H1 (cell line): ENCODE measurements around the gene ZMPSTE24. TPM values are rescaled to one million over a fixed set of nuclear protein-coding genes. Genes with fewer than 3 reads are reported as not detected.
A peak's percentile ranks its signal among the peaks of the same experiment; 100 is the strongest.

ENCODE experiments used
- CTCF ChIA-PET: fragments of 300-600 bp; sonication (Branson Sonifier 250); formaldehyde crosslinking; loops from one replicate; lab custom pipeline; 2021; ENCODE audit not compliant: partially characterized antibody; lab: Charles Lee
- POLR2A ChIA-PET: fragments of 300-600 bp; sonication (Branson Sonifier 250); formaldehyde crosslinking; loops from one replicate; lab custom pipeline; 2021; ENCODE audit warnings: inconsistent platforms; ENCODE audit not compliant: partially characterized antibody; lab: Charles Lee
- DNase-seq, 2 experiments: peaks; one replicate each; pipeline versions ENCODE4 v3.0.0 to v3.0.0-alpha.2; 2010 to 2022; ENCODE audit warnings: low spot score in 2 of 2, low read depth in 1 of 2, mixed read lengths in 1 of 2
- FAIRE-seq: peaks from 2 replicates; lab custom pipeline; 2011; peaks lifted over from hg19 to GRCh38; lab: Jason Lieb, UNC
- H2AFZ ChIP-seq: 2 replicates; pipeline ENCODE4 v1.8.1; 2012; ENCODE audit warnings: low read length, inconsistent platforms
- H2AK5ac ChIP-seq: 2 replicates; pipeline ENCODE4 v1.6.1; 2013; ENCODE audit warnings: low read depth, low read length
- H2BK120ac ChIP-seq: replicated peaks from 2 replicates; pipeline ENCODE3; 2013; ENCODE audit warnings: low read depth, low read length, inconsistent platforms
- H2BK12ac ChIP-seq: 2 replicates; pipeline ENCODE4 v1.6.1; 2013; ENCODE audit warnings: low read depth, low read length
- H2BK15ac ChIP-seq: 2 replicates; pipeline ENCODE4 v1.6.1; 2013; ENCODE audit warnings: low read length
- H2BK20ac ChIP-seq: 2 replicates; pipeline ENCODE4 v1.6.1; 2013; ENCODE audit warnings: low read length
- H2BK5ac ChIP-seq: 2 replicates; pipeline ENCODE4 v1.6.1; 2013; ENCODE audit warnings: low read depth, low read length
- H3K14ac ChIP-seq: 2 replicates; pipeline ENCODE4 v1.6.1; 2013; ENCODE audit warnings: inconsistent platforms; ENCODE audit not compliant: insufficient read length
- H3K18ac ChIP-seq: 2 replicates; pipeline ENCODE4 v1.6.1; 2013; ENCODE audit warnings: low read length; ENCODE audit errors: extremely low read depth
- H3K23ac ChIP-seq: 2 replicates; pipeline ENCODE4 v1.6.1; 2013; ENCODE audit warnings: inconsistent platforms; ENCODE audit not compliant: insufficient read length
- H3K23me2 ChIP-seq: 2 replicates; pipeline ENCODE4 v1.6.1; 2013; ENCODE audit warnings: low read depth, low read length
- H3K27ac ChIP-seq: 2 replicates; pipeline ENCODE4 v1.6.1; 2011; ENCODE audit warnings: low read depth, low read length, inconsistent platforms
- H3K27me3 ChIP-seq, 4 experiments: replicated peaks in 1 of 4; 1 replicate in 1 of 4; 2 replicates in 3 of 4; pipeline versions ENCODE4 v1.6.1 to v1.8.1; 2011 to 2013; ENCODE audit warnings: low read length in 3 of 4, mild to moderate bottlenecking in 3 of 4, inconsistent platforms in 2 of 4, mixed read lengths in 2 of 4, moderate library complexity in 1 of 4; ENCODE audit not compliant: control insufficient read depth in 3 of 4, insufficient read depth in 3 of 4; ENCODE audit errors: extremely low read depth in 1 of 4
- H3K36me3 ChIP-seq, 4 experiments: 2 replicates each; pipeline versions ENCODE4 v1.6.1 to v1.8.1; 2011 to 2013; ENCODE audit warnings: mild to moderate bottlenecking in 4 of 4, low read length in 3 of 4, moderate library complexity in 2 of 4, control low read depth in 1 of 4, inconsistent platforms in 1 of 4; ENCODE audit not compliant: insufficient read depth in 4 of 4, control insufficient read depth in 2 of 4
- H3K4ac ChIP-seq: replicated peaks from 2 replicates; pipeline ENCODE3; 2013; ENCODE audit warnings: low read length, low read depth, mixed read lengths, inconsistent platforms; ENCODE audit not compliant: insufficient read length
- H3K4me1 ChIP-seq, 4 experiments: replicated peaks in 1 of 4; 1 replicate in 1 of 4; 2 replicates in 3 of 4; pipeline versions ENCODE4 v1.6.1 to v1.8.1; 2011 to 2013; ENCODE audit warnings: low read length in 3 of 4, inconsistent platforms in 2 of 4, mixed read lengths in 1 of 4; ENCODE audit not compliant: insufficient read depth in 4 of 4, control insufficient read depth in 3 of 4
- H3K4me2 ChIP-seq, 2 experiments: 2 replicates each; pipeline versions ENCODE4 v1.6.1 to v1.8.1; 2011 to 2013; ENCODE audit warnings: low read depth in 2 of 2, low read length in 2 of 2, control low read depth in 1 of 2, inconsistent platforms in 1 of 2, mild to moderate bottlenecking in 1 of 2; ENCODE audit not compliant: insufficient read depth in 1 of 2
- H3K4me3 ChIP-seq, 4 experiments: fragments of 200-600, 300-600 bp in 1 of 4; sonication (generic), shearing (Covaris generic), sonication (Bioruptor Twin) in 1 of 4; 2 replicates each; pipeline versions ENCODE4 v1.5.1 to v1.8.1; 2011 to 2016; ENCODE audit warnings: low read length in 4 of 4, low read depth in 3 of 4, control low read depth in 2 of 4, inconsistent platforms in 2 of 4, mild to moderate bottlenecking in 2 of 4, mixed read lengths in 1 of 4, moderate library complexity in 1 of 4; ENCODE audit not compliant: insufficient read depth in 2 of 4; ENCODE audit errors: extremely low read depth in 1 of 4
- H3K56ac ChIP-seq: replicated peaks from 2 replicates; pipeline ENCODE3; 2013; ENCODE audit warnings: low read depth, mild to moderate bottlenecking, mixed read lengths, low read length, inconsistent platforms; ENCODE audit not compliant: insufficient read length
- H3K79me1 ChIP-seq: 2 replicates; pipeline ENCODE4 v1.6.1; 2013; ENCODE audit warnings: low read depth, low read length, control low read depth
- H3K79me2 ChIP-seq, 2 experiments: 2 replicates each; pipeline versions ENCODE4 v1.6.1 to v1.8.1; 2012 to 2013; ENCODE audit warnings: low read length in 2 of 2, mild to moderate bottlenecking in 2 of 2, inconsistent platforms in 1 of 2; ENCODE audit not compliant: insufficient read depth in 2 of 2, control insufficient read depth in 1 of 2
- H3K9ac ChIP-seq, 4 experiments: replicated peaks in 1 of 4; 1 replicate in 1 of 4; 2 replicates in 3 of 4; pipeline versions ENCODE4 v1.6.1 to v1.8.1; 2011 to 2013; ENCODE audit warnings: low read depth in 3 of 4, low read length in 3 of 4, control low read depth in 2 of 4, mild to moderate bottlenecking in 2 of 4, moderate library complexity in 2 of 4, inconsistent platforms in 1 of 4; ENCODE audit errors: extremely low read depth in 1 of 4
- H3K9me3 ChIP-seq, 2 experiments: 2 replicates each; pipeline versions ENCODE4 v1.6.1 to v1.8.1; 2012 to 2013; ENCODE audit warnings: mild to moderate bottlenecking in 2 of 2, moderate library complexity in 2 of 2, control low read depth in 1 of 2, inconsistent platforms in 1 of 2, low read depth in 1 of 2, low read length in 1 of 2, mixed read lengths in 1 of 2; ENCODE audit not compliant: insufficient read depth in 2 of 2
- H4K20me1 ChIP-seq, 2 experiments: replicated peaks in 1 of 2; 2 replicates each; pipeline versions ENCODE3 to v1.8.1; 2011 to 2013; ENCODE audit warnings: inconsistent platforms in 2 of 2, low read length in 2 of 2, mild to moderate bottlenecking in 1 of 2; ENCODE audit not compliant: insufficient read depth in 2 of 2, control insufficient read depth in 1 of 2
- H4K5ac ChIP-seq: 2 replicates; pipeline ENCODE4 v1.6.1; 2013; ENCODE audit warnings: low read length, low read depth, mixed read lengths, inconsistent platforms; ENCODE audit not compliant: insufficient read length
- H4K8ac ChIP-seq: 2 replicates; pipeline ENCODE4 v1.8.0; 2013; ENCODE audit warnings: mild to moderate bottlenecking, moderate library complexity, low read length, inconsistent platforms; ENCODE audit not compliant: insufficient read depth; ENCODE audit errors: extremely low read depth
- H4K91ac ChIP-seq: replicated peaks from 2 replicates; pipeline ENCODE3; 2013; ENCODE audit warnings: low read length, mixed read lengths, inconsistent platforms; ENCODE audit not compliant: insufficient read length
- RBBP5 ChIP-seq: IDR thresholded peaks from 2 replicates; pipeline ENCODE4 v1.7.1; 2012; ENCODE audit warnings: low read depth, mild to moderate bottlenecking, inconsistent platforms, low read length, moderate library complexity, borderline replicate concordance
- WGBS, 2 experiments: shearing (Covaris generic) in 1 of 2; methylation state at CpG; one replicate each; pipeline versions ENCODE4 v1.1.6 to v1.1.7; 2013 to 2015; ENCODE audit warnings: low lambda C conversion rate in 2 of 2, mixed read lengths in 2 of 2, inconsistent platforms in 1 of 2, low coverage in 1 of 2, missing lambda C conversion rate in 1 of 2; ENCODE audit not compliant: insufficient replicate concordance in 2 of 2, insufficient coverage in 1 of 2, insufficient read length in 1 of 2; ENCODE audit errors: extremely low coverage in 1 of 2, missing lambda C conversion rate in 1 of 2; 5-methylcytosine and 5-hydroxymethylcytosine counted together
- polyA plus RNA-seq, 7 experiments: library from polyadenylated mRNA; depleted of rRNA in 3 of 7; stranded (reverse) in 5 of 7; unstranded in 2 of 7; fragments of >200 nt in 5 of 7; fragments of 200-250 nt in 2 of 7; gene quantifications; 1 replicate in 5 of 7; 2 replicates in 1 of 7; 4 replicates in 1 of 7; pipeline versions ENCODE4 v1.2.1 to v1.2.3, GENCODE V29; 2011 to 2013; ENCODE audit warnings: missing spikeins in 2 of 7, mixed read lengths in 2 of 7
- total RNA-seq: library from RNA; stranded (reverse); fragmentation: NEBNext Ultra II Directional; extraction: Animal tissue kit (Norgen Biotek cat#: 25700); gene quantifications from 2 replicates; pipeline ENCODE4 v1.2.1, GENCODE V29; 2021
- TF ChIP-seq, protein P1 (sequence below): IDR thresholded peaks from 2 replicates; pipeline ENCODE4 v1.6.1; 2011; ENCODE audit warnings: low read length, improper control_type of control experiment

ZMPSTE24 gene
- total and polyA plus RNA-seq, 2 of the 8 experiments (the other 6 are each of a cell fraction or from before 2014, with no cell fraction given): 12.7 to 42.9 TPM

DNA sequence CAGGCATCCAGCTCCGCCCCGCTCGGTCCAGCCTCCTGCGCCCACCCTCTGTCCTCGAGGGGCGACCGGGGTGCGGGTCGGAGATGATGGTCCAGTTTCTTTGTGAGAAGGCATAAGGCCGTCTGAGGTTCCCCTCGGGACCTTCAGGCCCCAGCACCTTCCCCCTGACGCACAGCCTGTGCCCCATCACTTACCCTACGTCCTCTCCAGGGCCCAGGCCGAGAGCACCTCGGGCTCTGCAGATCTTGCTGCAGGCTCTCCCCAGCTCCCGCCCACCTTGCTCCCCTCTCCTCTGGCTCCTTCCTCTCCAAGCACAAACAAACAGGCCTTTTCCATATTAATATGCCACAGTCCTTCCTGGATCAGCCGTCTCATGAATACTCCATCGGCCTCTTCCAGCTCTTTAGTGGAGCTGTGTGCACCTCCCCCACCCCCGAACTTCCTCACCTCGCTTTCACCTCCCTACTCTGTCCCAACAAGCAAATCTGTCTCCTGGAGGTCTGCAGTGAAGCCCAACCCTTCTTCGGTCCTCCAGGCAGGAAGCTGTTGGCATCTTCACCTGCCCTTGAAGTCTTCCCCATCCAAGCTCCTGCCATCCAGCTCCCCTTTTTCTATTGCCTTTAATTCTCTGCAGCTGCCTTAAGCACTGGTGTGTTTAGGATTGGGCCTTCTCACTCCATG, 59.5 kb downstream of the ZMPSTE24 start:
- TF ChIP-seq RBBP5: peak; percentile 6; the same call in 1 of the 2 replicates
- TF ChIP-seq, protein P1, sequence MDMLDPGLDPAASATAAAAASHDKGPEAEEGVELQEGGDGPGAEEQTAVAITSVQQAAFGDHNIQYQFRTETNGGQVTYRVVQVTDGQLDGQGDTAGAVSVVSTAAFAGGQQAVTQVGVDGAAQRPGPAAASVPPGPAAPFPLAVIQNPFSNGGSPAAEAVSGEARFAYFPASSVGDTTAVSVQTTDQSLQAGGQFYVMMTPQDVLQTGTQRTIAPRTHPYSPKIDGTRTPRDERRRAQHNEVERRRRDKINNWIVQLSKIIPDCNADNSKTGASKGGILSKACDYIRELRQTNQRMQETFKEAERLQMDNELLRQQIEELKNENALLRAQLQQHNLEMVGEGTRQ: no peak
- CTCF ChIA-PET: interaction anchor here (0.6 to 10.4 kb wide), 12 partner anchors 7 to 297 kb away, joined by 3 to 144 read pairs (median 6); no protein-coding TSS in a partner anchor
- Histone ChIP-seq H2BK12ac (peak overlapping the region; percentile 23; the same call in 1 of the 2 replicates), H3K79me1 (no peaks in the 10 kb centered on the region), H3K4me1 (peaks cover 8 to 18% (median 11%) of the 10 kb centered on the region in 4 experiments), H2AK5ac (no peak overlapping the region), H3K18ac (no peak overlapping the region), H2AFZ (0 out of 2 replicates have a peak overlapping the region, but pooled peaks have one; percentile 48), H2BK120ac (no peak overlapping the region), H4K8ac (no peak overlapping the region), H2BK20ac (no peak overlapping the region), H3K4me2 (peak overlapping the region; percentile 67 to 73), H3K79me2 (no peaks in the 10 kb centered on the region), H3K56ac (no peak overlapping the region), H3K23ac (no peak overlapping the region), H3K4ac (no peak overlapping the region), H2BK5ac (no peak overlapping the region; the same call in 1 of the 2 replicates), H4K91ac (no peak overlapping the region), H3K27ac (no peak overlapping the region), H4K20me1 (no peaks in the 10 kb centered on the region), H3K23me2 (peaks cover 20% of the 10 kb centered on the region; the same call in 1 of the 2 replicates), H3K4me3 (peak overlapping the region; percentile 36 to 63 (median 46); a peak in 7 of 8 replicates), H3K14ac (no peak overlapping the region), H3K27me3 (peaks cover 20 to 53% (median 45%) of the 10 kb centered on the region in 4 experiments), H3K9me3 (no peaks in the 10 kb centered on the region), H4K5ac (no peak overlapping the region), H3K36me3 (peaks cover 0 to 5% (median 0%) of the 10 kb centered on the region in 4 experiments; a peak in 1 of 8 replicates), H3K9ac (no peak overlapping the region), H2BK15ac (peak overlapping the region; percentile 12; the same call in 1 of the 2 replicates)
- FAIRE-seq (no peak), DNase-seq (peak in 1 of 2 experiments; percentile 71)
- POLR2A ChIA-PET: interaction anchor here (0.5 to 1.5 kb wide), 3 partner anchors 21 to 246 kb away, joined by 3 to 5 read pairs (median 4); no protein-coding TSS in a partner anchor
- 30% methylated on average over 15 of the region's 21 CpGs; no CpG with 5 or more reads in 1 of the 2 experiments for WGBS, 2 experiments
